Keratinocyte (primary cell): Measurements from ENCODE around the gene SNRPB.

Experiments
- EZH2 ChIP-seq: IDR thresholded peaks from one replicate; pipeline ENCODE4 v1.6.1; 2012; ENCODE audit warnings: inconsistent platforms, mild to moderate bottlenecking, low read length, moderate library complexity
- TF ChIP-seq, protein P1 (sequence below), 3 experiments: IDR thresholded peaks in 1 of 3; conservative IDR thresholded peaks in 1 of 3; optimal IDR thresholded peaks in 1 of 3; 2 replicates in 2 of 3; 3 replicates in 1 of 3; pipeline versions ENCODE3 to v1.5.1; 2011; ENCODE audit warnings: low read length in 3 of 3, mild to moderate bottlenecking in 3 of 3, moderate library complexity in 2 of 3, control low read depth in 1 of 3, inconsistent platforms in 1 of 3; ENCODE audit not compliant: insufficient read depth in 2 of 3; ENCODE audit errors: extremely low read depth in 1 of 3

DNA sequence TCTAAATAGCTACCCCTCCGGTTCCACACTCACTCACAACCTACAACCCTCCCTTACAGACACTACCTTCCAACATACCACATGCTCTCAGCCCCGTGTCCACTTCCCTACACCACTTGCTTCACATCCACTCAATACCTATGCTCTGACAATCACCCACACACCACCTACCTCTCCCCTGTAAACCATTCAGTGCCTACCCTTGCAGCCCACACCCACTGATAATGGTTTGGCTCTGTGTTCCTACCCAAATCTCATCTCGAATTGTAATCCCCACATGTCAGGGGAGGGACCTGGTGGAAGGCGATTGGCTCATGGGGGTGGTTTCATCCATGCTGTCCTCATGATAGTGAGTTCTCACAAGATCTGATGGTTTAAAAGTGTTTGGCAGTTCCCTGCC is 48.0 kb upstream of the SNRPB start:
- TF ChIP-seq, protein P1, sequence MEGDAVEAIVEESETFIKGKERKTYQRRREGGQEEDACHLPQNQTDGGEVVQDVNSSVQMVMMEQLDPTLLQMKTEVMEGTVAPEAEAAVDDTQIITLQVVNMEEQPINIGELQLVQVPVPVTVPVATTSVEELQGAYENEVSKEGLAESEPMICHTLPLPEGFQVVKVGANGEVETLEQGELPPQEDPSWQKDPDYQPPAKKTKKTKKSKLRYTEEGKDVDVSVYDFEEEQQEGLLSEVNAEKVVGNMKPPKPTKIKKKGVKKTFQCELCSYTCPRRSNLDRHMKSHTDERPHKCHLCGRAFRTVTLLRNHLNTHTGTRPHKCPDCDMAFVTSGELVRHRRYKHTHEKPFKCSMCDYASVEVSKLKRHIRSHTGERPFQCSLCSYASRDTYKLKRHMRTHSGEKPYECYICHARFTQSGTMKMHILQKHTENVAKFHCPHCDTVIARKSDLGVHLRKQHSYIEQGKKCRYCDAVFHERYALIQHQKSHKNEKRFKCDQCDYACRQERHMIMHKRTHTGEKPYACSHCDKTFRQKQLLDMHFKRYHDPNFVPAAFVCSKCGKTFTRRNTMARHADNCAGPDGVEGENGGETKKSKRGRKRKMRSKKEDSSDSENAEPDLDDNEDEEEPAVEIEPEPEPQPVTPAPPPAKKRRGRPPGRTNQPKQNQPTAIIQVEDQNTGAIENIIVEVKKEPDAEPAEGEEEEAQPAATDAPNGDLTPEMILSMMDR (optimal IDR thresholded peaks at IDR 0.05 in 1 of 3, IDR thresholded peaks at IDR 0.05 in 1 of 3, conservative IDR thresholded peaks at IDR 0.05 in 1 of 3; ENCODE audit: extremely low read depth in 1 of 3, insufficient read depth in 2 of 3, low read length in 3 of 3): no peak
- TF ChIP-seq EZH2: no peak
